ENCODE measurements around the gene VRK1.

The VRK1 gene

GRCh38 chr14:96817750-96818666, 20.8 kb downstream of the VRK1 start:
- TF ChIP-seq, protein P1, sequence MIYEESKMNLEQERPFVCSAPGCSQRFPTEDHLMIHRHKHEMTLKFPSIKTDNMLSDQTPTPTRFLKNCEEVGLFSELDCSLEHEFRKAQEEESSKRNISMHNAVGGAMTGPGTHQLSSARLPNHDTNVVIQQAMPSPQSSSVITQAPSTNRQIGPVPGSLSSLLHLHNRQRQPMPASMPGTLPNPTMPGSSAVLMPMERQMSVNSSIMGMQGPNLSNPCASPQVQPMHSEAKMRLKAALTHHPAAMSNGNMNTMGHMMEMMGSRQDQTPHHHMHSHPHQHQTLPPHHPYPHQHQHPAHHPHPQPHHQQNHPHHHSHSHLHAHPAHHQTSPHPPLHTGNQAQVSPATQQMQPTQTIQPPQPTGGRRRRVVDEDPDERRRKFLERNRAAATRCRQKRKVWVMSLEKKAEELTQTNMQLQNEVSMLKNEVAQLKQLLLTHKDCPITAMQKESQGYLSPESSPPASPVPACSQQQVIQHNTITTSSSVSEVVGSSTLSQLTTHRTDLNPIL (CRISPR knock-in tag; IDR thresholded peaks at IDR 0.05; ENCODE audit: low read depth): no peak
- TF ChIP-seq POU6F1 (CRISPR knock-in tag; IDR thresholded peaks at IDR 0.05; ENCODE audit: borderline replicate concordance, low read depth) (no peak), CSDC2 (CRISPR knock-in tag; IDR thresholded peaks at IDR 0.05) (no peak), ARNTL (CRISPR knock-in tag; IDR thresholded peaks at IDR 0.05; ENCODE audit: borderline replicate concordance, low read depth) (no peak), TSHZ2 (CRISPR knock-in tag; IDR thresholded peaks at IDR 0.05) (no peak), ZFP30 (CRISPR knock-in tag; IDR thresholded peaks at IDR 0.05) (no peak), ISL1 (CRISPR knock-in tag; IDR thresholded peaks at IDR 0.05) (no peak), SNAI2 (CRISPR knock-in tag; IDR thresholded peaks at IDR 0.05) (no peak), ZNF8 (CRISPR knock-in tag; IDR thresholded peaks at IDR 0.05) (no peak), ZC3H10 (CRISPR knock-in tag; IDR thresholded peaks at IDR 0.05) (no peak), ESRRG (CRISPR knock-in tag; IDR thresholded peaks at IDR 0.05) (no peak), ZNF565 (CRISPR knock-in tag; conservative IDR thresholded peaks at IDR 0.05; ENCODE audit: low read depth) (no peak), ZNF70 (CRISPR knock-in tag; IDR thresholded peaks at IDR 0.05) (no peak), TOX (CRISPR knock-in tag; IDR thresholded peaks at IDR 0.05; ENCODE audit: borderline replicate concordance) (no peak)
- peak; percentile 61 for ATAC-seq

DNA sequence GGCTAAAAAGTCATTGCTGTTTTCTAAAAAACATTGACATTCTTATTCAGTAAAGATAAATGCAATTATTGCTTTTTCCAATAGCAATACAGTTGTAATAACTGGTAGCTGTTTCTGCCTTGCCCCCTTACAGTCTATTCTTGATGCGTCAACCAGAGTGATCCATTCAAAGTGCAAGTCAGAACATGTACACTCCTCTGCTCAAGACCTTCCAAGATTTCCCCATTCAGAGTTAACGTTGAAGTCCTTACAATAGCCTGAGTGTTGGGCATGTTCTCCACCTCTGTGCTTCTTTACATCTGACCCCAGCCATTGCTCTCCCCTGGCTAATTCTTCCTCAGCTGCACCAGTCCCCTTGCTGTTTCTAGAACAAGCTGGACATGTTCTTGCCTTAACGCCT, 24.3 kb downstream of the VRK1 start:
- no peak for ATAC-seq

GRCh38 chr14:96823652-96824051, 26.5 kb downstream of the VRK1 start:
- no peak for TF ChIP-seq RARB (CRISPR knock-in tag; IDR thresholded peaks at IDR 0.05)
- TF ChIP-seq ZNF8 (CRISPR knock-in tag; IDR thresholded peaks at IDR 0.05): 0 out of 2 replicates have a peak, but pooled peaks have one; percentile 17
- no peak for ATAC-seq

More for the DNA sequence above, 24.3 kb downstream of the VRK1 start:
- TF ChIP-seq ZNF565 (CRISPR knock-in tag; conservative IDR thresholded peaks at IDR 0.05; ENCODE audit: low read depth) (no peak), CSDC2 (CRISPR knock-in tag; IDR thresholded peaks at IDR 0.05) (no peak)

DNA sequence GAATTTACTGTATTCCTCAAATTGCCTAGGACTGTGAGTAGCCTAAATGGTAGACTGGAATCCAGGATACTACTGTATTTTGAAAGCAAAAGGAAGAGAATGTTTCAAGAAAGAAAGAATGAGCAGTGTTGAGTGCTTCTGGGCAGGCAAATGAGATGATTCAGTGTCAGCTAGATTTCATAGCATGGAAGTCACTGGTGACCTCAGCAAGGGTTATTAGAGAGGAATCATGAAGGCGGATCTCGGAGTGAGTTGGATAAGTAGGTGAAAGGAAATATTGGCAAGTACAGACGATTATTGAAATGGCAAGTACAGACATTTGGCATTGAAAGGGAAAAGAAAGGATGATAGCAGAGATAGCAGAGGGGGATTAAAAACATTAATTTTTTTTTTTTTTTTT, 27.1 kb downstream of the VRK1 start:
- ATAC-seq: peak; percentile 57; the same call in 2 of the 3 replicates
- TF ChIP-seq, protein P2, sequence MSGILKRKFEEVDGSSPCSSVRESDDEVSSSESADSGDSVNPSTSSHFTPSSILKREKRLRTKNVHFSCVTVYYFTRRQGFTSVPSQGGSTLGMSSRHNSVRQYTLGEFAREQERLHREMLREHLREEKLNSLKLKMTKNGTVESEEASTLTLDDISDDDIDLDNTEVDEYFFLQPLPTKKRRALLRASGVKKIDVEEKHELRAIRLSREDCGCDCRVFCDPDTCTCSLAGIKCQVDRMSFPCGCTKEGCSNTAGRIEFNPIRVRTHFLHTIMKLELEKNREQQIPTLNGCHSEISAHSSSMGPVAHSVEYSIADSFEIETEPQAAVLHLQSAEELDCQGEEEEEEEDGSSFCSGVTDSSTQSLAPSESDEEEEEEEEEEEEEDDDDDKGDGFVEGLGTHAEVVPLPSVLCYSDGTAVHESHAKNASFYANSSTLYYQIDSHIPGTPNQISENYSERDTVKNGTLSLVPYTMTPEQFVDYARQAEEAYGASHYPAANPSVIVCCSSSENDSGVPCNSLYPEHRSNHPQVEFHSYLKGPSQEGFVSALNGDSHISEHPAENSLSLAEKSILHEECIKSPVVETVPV (CRISPR knock-in tag; IDR thresholded peaks at IDR 0.05): no peak
- no peak for TF ChIP-seq ISL1 (CRISPR knock-in tag; IDR thresholded peaks at IDR 0.05)
- TF ChIP-seq ZNF70 (CRISPR knock-in tag; IDR thresholded peaks at IDR 0.05): no peak
- TF ChIP-seq ZFP30 (CRISPR knock-in tag; IDR thresholded peaks at IDR 0.05): no peak
- TF ChIP-seq ZC3H10 (CRISPR knock-in tag; IDR thresholded peaks at IDR 0.05): no peak
- no peak for TF ChIP-seq ZNF565 (CRISPR knock-in tag; conservative IDR thresholded peaks at IDR 0.05; ENCODE audit: low read depth)
- TF ChIP-seq ARNTL (CRISPR knock-in tag; IDR thresholded peaks at IDR 0.05; ENCODE audit: borderline replicate concordance, low read depth): no peak
- TF ChIP-seq PATZ1 (CRISPR knock-in tag; IDR thresholded peaks at IDR 0.05; ENCODE audit: borderline replicate concordance): no peak
- no peak for TF ChIP-seq TCF4 (CRISPR knock-in tag; IDR thresholded peaks at IDR 0.05; ENCODE audit: borderline replicate concordance)
- TF ChIP-seq OSR1 (CRISPR knock-in tag; IDR thresholded peaks at IDR 0.05): no peak
- no peak for TF ChIP-seq CSDC2 (CRISPR knock-in tag; IDR thresholded peaks at IDR 0.05)
- TF ChIP-seq SNAI2 (CRISPR knock-in tag; IDR thresholded peaks at IDR 0.05): no peak
- TF ChIP-seq ZNF8 (CRISPR knock-in tag; IDR thresholded peaks at IDR 0.05): no peak

All from SK-N-SH treated with all-trans-retinoic acid at 6 μM for 48 hours (cell line).